Right lobe of liver (tissue), 4 donors: Measurements from ENCODE around the gene SPX.

Experiments
- POLR2A ChIP-seq: fragments of 450-650 bp; IDR thresholded peaks from one replicate; pipeline ENCODE4 v1.6.1; 2017; ENCODE audit warnings: antibody characterized with exemption, mild to moderate bottlenecking
- TF ChIP-seq, protein P1 (sequence below), 4 donors: fragments of 200-600 bp in 3 of 4; fragments of 450-650 bp in 1 of 4; IDR thresholded peaks; one replicate each; pipeline versions ENCODE4 v1.5.1 to v1.8.0; 2016 to 2022; ENCODE audit warnings: antibody characterized with exemption in 4 of 4, mild to moderate bottlenecking in 2 of 4
- donor health status: DM: no; HTN: no; CAD: no.
- donor health status: DM: no; HTN: no; CAD: no.
- donor health status: DM: no; HTN: yes; CAD: no.

GRCh38 chr12:21559855-21560569 lies 33.9 kb downstream of the SPX start:
- TF ChIP-seq, protein P1, sequence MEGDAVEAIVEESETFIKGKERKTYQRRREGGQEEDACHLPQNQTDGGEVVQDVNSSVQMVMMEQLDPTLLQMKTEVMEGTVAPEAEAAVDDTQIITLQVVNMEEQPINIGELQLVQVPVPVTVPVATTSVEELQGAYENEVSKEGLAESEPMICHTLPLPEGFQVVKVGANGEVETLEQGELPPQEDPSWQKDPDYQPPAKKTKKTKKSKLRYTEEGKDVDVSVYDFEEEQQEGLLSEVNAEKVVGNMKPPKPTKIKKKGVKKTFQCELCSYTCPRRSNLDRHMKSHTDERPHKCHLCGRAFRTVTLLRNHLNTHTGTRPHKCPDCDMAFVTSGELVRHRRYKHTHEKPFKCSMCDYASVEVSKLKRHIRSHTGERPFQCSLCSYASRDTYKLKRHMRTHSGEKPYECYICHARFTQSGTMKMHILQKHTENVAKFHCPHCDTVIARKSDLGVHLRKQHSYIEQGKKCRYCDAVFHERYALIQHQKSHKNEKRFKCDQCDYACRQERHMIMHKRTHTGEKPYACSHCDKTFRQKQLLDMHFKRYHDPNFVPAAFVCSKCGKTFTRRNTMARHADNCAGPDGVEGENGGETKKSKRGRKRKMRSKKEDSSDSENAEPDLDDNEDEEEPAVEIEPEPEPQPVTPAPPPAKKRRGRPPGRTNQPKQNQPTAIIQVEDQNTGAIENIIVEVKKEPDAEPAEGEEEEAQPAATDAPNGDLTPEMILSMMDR (IDR thresholded peaks at IDR 0.05), result no peak
- no peak for TF ChIP-seq POLR2A
